Neuronal stem cell (in vitro differentiated cells): ENCODE measurements around the gene UGT1A1.
A peak's percentile ranks its signal among the peaks of the same experiment; 100 is the strongest.

Experiments used
- DNase-seq: peaks from one replicate; pipeline ENCODE4 v3.0.0-alpha.2; 2013; ENCODE audit warnings: low spot score
- H2AFZ ChIP-seq: one replicate; pipeline ENCODE4 v1.6.1; 2013; ENCODE audit warnings: mild to moderate bottlenecking, low read length, inconsistent platforms
- H2AK5ac ChIP-seq: 2 replicates; pipeline ENCODE4 v1.6.1; 2013; ENCODE audit warnings: low read depth, mild to moderate bottlenecking, inconsistent platforms, low read length, moderate library complexity, mixed read lengths
- H2BK120ac ChIP-seq: 2 replicates; pipeline ENCODE4 v1.6.1; 2013; ENCODE audit warnings: low read depth, mild to moderate bottlenecking, inconsistent platforms, low read length, moderate library complexity, mixed read lengths
- H2BK12ac ChIP-seq: one replicate; pipeline ENCODE4 v1.6.1; 2013; ENCODE audit warnings: low read length, inconsistent platforms
- H2BK15ac ChIP-seq: 2 replicates; pipeline ENCODE4 v1.6.1; 2013; ENCODE audit warnings: mild to moderate bottlenecking, low read length, inconsistent platforms, mixed read lengths
- H2BK5ac ChIP-seq: one replicate; pipeline ENCODE4 v1.6.1; 2013; ENCODE audit warnings: inconsistent platforms, mild to moderate bottlenecking, low read length, moderate library complexity
- H3K14ac ChIP-seq: one replicate; pipeline ENCODE4 v1.6.1; 2013; ENCODE audit warnings: low read length, inconsistent platforms
- H3K18ac ChIP-seq: 2 replicates; pipeline ENCODE4 v1.6.1; 2013; ENCODE audit warnings: low read length, inconsistent platforms
- H3K23ac ChIP-seq: 2 replicates; pipeline ENCODE4 v1.6.1; 2013; ENCODE audit warnings: low read depth, mild to moderate bottlenecking, mixed read lengths, low read length, inconsistent platforms; ENCODE audit not compliant: poor library complexity
- H3K27ac ChIP-seq: replicated peaks from 3 replicates; pipeline ENCODE4 v1.5.1; 2013; ENCODE audit warnings: low read length, inconsistent platforms
- H3K27me3 ChIP-seq, 3 experiments: 2 replicates each; pipeline ENCODE4 v1.6.1; 2013; ENCODE audit warnings: low read length in 3 of 3, mild to moderate bottlenecking in 2 of 3, inconsistent platforms in 1 of 3, low read depth in 1 of 3, mixed read lengths in 1 of 3, moderate library complexity in 1 of 3; ENCODE audit not compliant: control insufficient read depth in 3 of 3, insufficient read depth in 3 of 3
- H3K36me3 ChIP-seq, 2 donors: replicated peaks in 1 of 2; 2 replicates each; pipeline ENCODE4 v1.6.1; 2013; ENCODE audit warnings: low read length in 2 of 2; ENCODE audit not compliant: control insufficient read depth in 2 of 2, insufficient read depth in 2 of 2
- H3K4ac ChIP-seq: 2 replicates; pipeline ENCODE4 v1.6.1; 2013; ENCODE audit warnings: inconsistent platforms, mild to moderate bottlenecking, low read length, moderate library complexity
- H3K4me1 ChIP-seq, 2 donors: 1 replicate in 1 of 2; 2 replicates in 1 of 2; pipeline ENCODE4 v1.6.1; 2013; ENCODE audit warnings: low read length in 2 of 2, low read depth in 1 of 2; ENCODE audit not compliant: control insufficient read depth in 2 of 2, insufficient read depth in 1 of 2
- H3K4me2 ChIP-seq: one replicate; pipeline ENCODE4 v1.6.1; 2013; ENCODE audit warnings: mild to moderate bottlenecking, low read length, inconsistent platforms; ENCODE audit not compliant: insufficient read depth, poor library complexity, severe bottlenecking
- H3K4me3 ChIP-seq, 2 donors: 2 replicates each; pipeline ENCODE4 v1.5.1; 2013; ENCODE audit warnings: low read length in 2 of 2, mild to moderate bottlenecking in 2 of 2, inconsistent platforms in 1 of 2, moderate library complexity in 1 of 2
- H3K79me1 ChIP-seq: one replicate; pipeline ENCODE4 v1.6.1; 2013; ENCODE audit warnings: low read depth, mild to moderate bottlenecking, inconsistent platforms, low read length, moderate library complexity
- H3K9ac ChIP-seq: one replicate; pipeline ENCODE4 v1.6.1; 2013; ENCODE audit warnings: mild to moderate bottlenecking, low read depth, low read length, inconsistent platforms; ENCODE audit not compliant: poor library complexity
- H3K9me3 ChIP-seq, 2 donors: replicated peaks in 1 of 2; 2 replicates each; pipeline versions ENCODE3 to v1.6.1; 2013; ENCODE audit warnings: low read length in 2 of 2, mild to moderate bottlenecking in 2 of 2, inconsistent platforms in 1 of 2, low read depth in 1 of 2, mixed read lengths in 1 of 2, moderate library complexity in 1 of 2; ENCODE audit not compliant: control insufficient read depth in 2 of 2, insufficient read depth in 1 of 2
- H4K8ac ChIP-seq: one replicate; pipeline ENCODE4 v1.6.1; 2013; ENCODE audit warnings: low read depth, mild to moderate bottlenecking, inconsistent platforms, low read length, moderate library complexity
- H4K91ac ChIP-seq: one replicate; pipeline ENCODE4 v1.6.1; 2013; ENCODE audit warnings: low read length, low read depth, mild to moderate bottlenecking, inconsistent platforms; ENCODE audit not compliant: poor library complexity
- WGBS, 2 donors: extraction: QIAGEN DNeasy Blood & Tissue Kit; methylation state at CpG; one replicate each; pipeline ENCODE4 v1.1.7; 2013; ENCODE audit warnings: missing lambda C conversion rate in 2 of 2, mixed read lengths in 1 of 2; ENCODE audit not compliant: insufficient read length in 2 of 2, insufficient replicate concordance in 1 of 2; ENCODE audit errors: extremely low coverage in 2 of 2; 5-methylcytosine and 5-hydroxymethylcytosine counted together

The UGT1A1 gene

GRCh38 chr2:233817995-233818638 lies 58.0 kb downstream of the UGT1A1 start:
- no peak overlapping the region for H3K14ac ChIP-seq
- H3K9ac ChIP-seq, result peak overlapping the region; percentile 10
- no CpG with 5 or more reads among the region's 11 CpGs for WGBS, 2 donors
- peak overlapping the region; percentile 61 for H3K18ac ChIP-seq
- no peak overlapping the region for H3K4me2 ChIP-seq
- peak overlapping the region; percentile 76 for H2AK5ac ChIP-seq
- no peaks in the 10 kb centered on the region for H3K36me3 ChIP-seq
- peak overlapping the region; percentile 62 for H3K23ac ChIP-seq
- no peaks in the 10 kb centered on the region for H3K9me3 ChIP-seq
- H2BK5ac ChIP-seq, result no peak overlapping the region
- H4K91ac ChIP-seq, result no peak overlapping the region
- no peak overlapping the region for H2BK15ac ChIP-seq
- H4K8ac ChIP-seq, result no peak overlapping the region
- DNase-seq, result no peak
- H2AFZ ChIP-seq, result no peak overlapping the region
- no peak overlapping the region for H2BK120ac ChIP-seq
- peaks cover 0 to 3% (median 0%) of the 10 kb centered on the region in 3 experiments for H3K27me3 ChIP-seq
- H3K79me1 ChIP-seq, result no peaks in the 10 kb centered on the region
- no peak overlapping the region for H3K4ac ChIP-seq
- H3K4me3 ChIP-seq, result no peak overlapping the region
- peaks cover 0 to 2% of the 10 kb centered on the region in 2 donors for H3K4me1 ChIP-seq
- no peak overlapping the region for H3K27ac ChIP-seq
- no peak overlapping the region for H2BK12ac ChIP-seq

GRCh38 chr2:233818639-233819621 lies 58.9 kb downstream of the UGT1A1 start:
- Histone ChIP-seq H2BK15ac (peak overlapping the region; percentile 35), H3K14ac (peak overlapping the region; percentile 42), H3K36me3 (no peaks in the 10 kb centered on the region), H2BK12ac (no peak overlapping the region), H3K4me1 (peaks cover 0 to 2% of the 10 kb centered on the region in 2 donors), H3K9me3 (no peaks in the 10 kb centered on the region), H4K8ac (no peak overlapping the region), H2BK120ac (no peak overlapping the region), H3K79me1 (no peaks in the 10 kb centered on the region), H3K4me2 (no peak overlapping the region), H2BK5ac (no peak overlapping the region), H3K23ac (no peak overlapping the region), H3K9ac (no peak overlapping the region), H3K18ac (no peak overlapping the region), H3K4me3 (no peak overlapping the region), H4K91ac (no peak overlapping the region), H3K27ac (no peak overlapping the region), H3K4ac (no peak overlapping the region), H2AFZ (no peak overlapping the region), H3K27me3 (peaks cover 0 to 3% (median 0%) of the 10 kb centered on the region in 3 experiments), H2AK5ac (peak overlapping the region; percentile 49)
- no peak for DNase-seq
- no CpG with 5 or more reads among the region's 17 CpGs for WGBS, 2 donors

GRCh38 chr2:233819884-233820773 lies 60.1 kb downstream of the UGT1A1 start:
- no peaks in the 10 kb centered on the region for H3K9me3 ChIP-seq
- H3K27ac ChIP-seq, result no peak overlapping the region
- no peak overlapping the region for H2BK120ac ChIP-seq
- H4K8ac ChIP-seq, result no peak overlapping the region
- H2BK12ac ChIP-seq, result no peak overlapping the region
- WGBS, 2 donors, result no CpG with 5 or more reads among the region's 18 CpGs
- H2BK5ac ChIP-seq, result peak overlapping the region; percentile 30
- H3K18ac ChIP-seq, result peak overlapping the region; percentile 59
- H3K79me1 ChIP-seq, result no peaks in the 10 kb centered on the region
- H3K9ac ChIP-seq, result no peak overlapping the region
- H3K36me3 ChIP-seq, result no peaks in the 10 kb centered on the region
- H3K4me2 ChIP-seq, result no peak overlapping the region
- H2AFZ ChIP-seq, result no peak overlapping the region
- no peak overlapping the region for H2AK5ac ChIP-seq
- H3K27me3 ChIP-seq, result peaks cover 0 to 3% (median 0%) of the 10 kb centered on the region in 3 experiments
- H3K23ac ChIP-seq, result no peak overlapping the region
- peaks cover 0 to 2% of the 10 kb centered on the region in 2 donors for H3K4me1 ChIP-seq
- H2BK15ac ChIP-seq, result no peak overlapping the region
- H3K14ac ChIP-seq, result no peak overlapping the region
- H3K4ac ChIP-seq, result no peak overlapping the region
- no peak overlapping the region for H4K91ac ChIP-seq
- DNase-seq, result no peak
- no peak overlapping the region for H3K4me3 ChIP-seq
